OCI-LY1 (cell line): ENCODE measurements around the gene ATF2.

Experiments
- H2AFZ ChIP-seq: fragments of 200-600 bp; sonication (generic), shearing (Covaris generic); 2 replicates; pipeline ENCODE4 v1.6.0; 2014; ENCODE audit warnings: antibody characterized with exemption, mild to moderate bottlenecking, low read length
- H3F3A ChIP-seq: fragments of 200-600 bp; sonication (generic), shearing (Covaris generic); 2 replicates; pipeline ENCODE4 v1.6.0; 2014; ENCODE audit warnings: mild to moderate bottlenecking, antibody characterized with exemption, low read length, moderate library complexity; ENCODE audit not compliant: insufficient read depth
- H3K27ac ChIP-seq: fragments of 200-600 bp; sonication (generic); 2 replicates; pipeline ENCODE4 v1.5.1; 2014; ENCODE audit warnings: low read length, mixed run types, mild to moderate bottlenecking, low read depth; ENCODE audit not compliant: poor library complexity, severe bottlenecking
- H3K27me3 ChIP-seq: fragments of 200-600 bp; sonication (generic); 2 replicates; pipeline ENCODE4 v1.6.0; 2014; ENCODE audit warnings: antibody characterized with exemption, mild to moderate bottlenecking, low read length, moderate library complexity; ENCODE audit not compliant: insufficient read depth
- H3K36me3 ChIP-seq: fragments of 200-600 bp; sonication (generic); 2 replicates; pipeline ENCODE4 v1.6.1; 2014; ENCODE audit warnings: mild to moderate bottlenecking, antibody characterized with exemption, low read length, moderate library complexity, mixed read lengths; ENCODE audit not compliant: insufficient read depth
- H3K4me1 ChIP-seq: fragments of 200-600 bp; sonication (generic); 2 replicates; pipeline ENCODE4 v1.5.1; 2014; ENCODE audit warnings: mild to moderate bottlenecking, low read length, moderate library complexity; ENCODE audit not compliant: insufficient read depth, severe bottlenecking
- H3K4me2 ChIP-seq: fragments of 200-600 bp; sonication (generic), shearing (Covaris generic); 2 replicates; pipeline ENCODE4 v1.6.1; 2014; ENCODE audit warnings: low read length
- H3K4me3 ChIP-seq: fragments of 200-600 bp; sonication (generic); 2 replicates; pipeline ENCODE4 v1.5.1; 2014; ENCODE audit warnings: low read length, low read depth, mild to moderate bottlenecking, mixed read lengths; ENCODE audit not compliant: poor library complexity, severe bottlenecking
- H3K79me2 ChIP-seq: fragments of 200-600 bp; shearing (Covaris generic); 2 replicates; pipeline ENCODE4 v1.6.1; 2016; ENCODE audit warnings: mixed run types, low read length, mixed read lengths; ENCODE audit not compliant: insufficient read depth
- H3K9ac ChIP-seq: fragments of 200-600 bp; sonication (generic), shearing (Covaris generic); 2 replicates; pipeline ENCODE4 v1.6.1; 2014; ENCODE audit warnings: mild to moderate bottlenecking, low read length, mixed read lengths
- H3K9me2 ChIP-seq: fragments of 200-600 bp; sonication (generic), shearing (Covaris generic); 2 replicates; pipeline ENCODE4 v1.6.1; 2014; ENCODE audit warnings: low read depth, mild to moderate bottlenecking, low read length, mixed read lengths
- H3K9me3 ChIP-seq: fragments of 200-600 bp; shearing (Covaris generic); 2 replicates; pipeline ENCODE4 v1.6.1; 2014; ENCODE audit warnings: low read length, mixed read lengths
- H4K20me1 ChIP-seq: fragments of 200-600 bp; sonication (generic), shearing (Covaris generic); 2 replicates; pipeline ENCODE4 v1.6.0; 2016; ENCODE audit warnings: mild to moderate bottlenecking, low read length; ENCODE audit not compliant: insufficient read depth
- EZH2 ChIP-seq: fragments of 200-600 bp; sonication (generic), shearing (Covaris generic); IDR thresholded peaks from 2 replicates; pipeline ENCODE4 v1.8.0; 2017; ENCODE audit warnings: borderline replicate concordance, mixed run types, mild to moderate bottlenecking, antibody characterized with exemption, low read length, moderate library complexity, mixed read lengths
- TF ChIP-seq, protein P1 (sequence below): fragments of 200-600 bp; sonication (generic), shearing (Covaris generic); IDR thresholded peaks from 2 replicates; pipeline ENCODE4 v1.5.1; 2017; ENCODE audit warnings: mild to moderate bottlenecking, antibody characterized with exemption, low read length, moderate library complexity, mixed read lengths

The ATF2 gene

DNA sequence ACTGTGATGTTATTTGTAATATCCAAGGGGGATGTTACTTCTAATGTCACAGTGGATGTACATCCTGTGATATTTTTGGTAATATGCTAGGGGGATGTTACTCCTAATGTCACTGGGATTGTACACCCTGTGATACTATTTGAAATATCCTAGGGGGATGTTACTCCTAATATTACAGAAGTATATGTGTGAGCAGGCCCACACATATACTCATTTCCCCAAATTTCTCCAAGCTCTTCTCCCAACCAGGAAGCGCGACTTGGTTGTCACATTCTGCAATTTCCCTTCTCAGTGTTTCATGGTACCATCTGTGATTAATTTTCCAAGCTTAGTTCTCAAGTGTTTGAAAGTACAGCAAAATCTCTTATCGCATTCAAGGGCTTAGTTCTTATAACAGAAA, 133.3 kb downstream of the ATF2 start:
- Histone ChIP-seq H3F3A (no peaks in the 10 kb centered on the region), H3K9ac (no peak overlapping the region), H3K4me2 (no peak overlapping the region), H3K27me3 (no peaks in the 10 kb centered on the region), H3K79me2 (no peaks in the 10 kb centered on the region), H3K9me3 (no peaks in the 10 kb centered on the region), H3K4me3 (no peak overlapping the region), H2AFZ (no peak overlapping the region), H3K4me1 (peaks cover 4% of the 10 kb centered on the region), H3K9me2 (no peaks in the 10 kb centered on the region), H3K27ac (no peak overlapping the region), H4K20me1 (no peaks in the 10 kb centered on the region), H3K36me3 (no peaks in the 10 kb centered on the region)
- TF ChIP-seq, protein P1, sequence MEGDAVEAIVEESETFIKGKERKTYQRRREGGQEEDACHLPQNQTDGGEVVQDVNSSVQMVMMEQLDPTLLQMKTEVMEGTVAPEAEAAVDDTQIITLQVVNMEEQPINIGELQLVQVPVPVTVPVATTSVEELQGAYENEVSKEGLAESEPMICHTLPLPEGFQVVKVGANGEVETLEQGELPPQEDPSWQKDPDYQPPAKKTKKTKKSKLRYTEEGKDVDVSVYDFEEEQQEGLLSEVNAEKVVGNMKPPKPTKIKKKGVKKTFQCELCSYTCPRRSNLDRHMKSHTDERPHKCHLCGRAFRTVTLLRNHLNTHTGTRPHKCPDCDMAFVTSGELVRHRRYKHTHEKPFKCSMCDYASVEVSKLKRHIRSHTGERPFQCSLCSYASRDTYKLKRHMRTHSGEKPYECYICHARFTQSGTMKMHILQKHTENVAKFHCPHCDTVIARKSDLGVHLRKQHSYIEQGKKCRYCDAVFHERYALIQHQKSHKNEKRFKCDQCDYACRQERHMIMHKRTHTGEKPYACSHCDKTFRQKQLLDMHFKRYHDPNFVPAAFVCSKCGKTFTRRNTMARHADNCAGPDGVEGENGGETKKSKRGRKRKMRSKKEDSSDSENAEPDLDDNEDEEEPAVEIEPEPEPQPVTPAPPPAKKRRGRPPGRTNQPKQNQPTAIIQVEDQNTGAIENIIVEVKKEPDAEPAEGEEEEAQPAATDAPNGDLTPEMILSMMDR = no peak
- TF ChIP-seq EZH2 = no peak

DNA sequence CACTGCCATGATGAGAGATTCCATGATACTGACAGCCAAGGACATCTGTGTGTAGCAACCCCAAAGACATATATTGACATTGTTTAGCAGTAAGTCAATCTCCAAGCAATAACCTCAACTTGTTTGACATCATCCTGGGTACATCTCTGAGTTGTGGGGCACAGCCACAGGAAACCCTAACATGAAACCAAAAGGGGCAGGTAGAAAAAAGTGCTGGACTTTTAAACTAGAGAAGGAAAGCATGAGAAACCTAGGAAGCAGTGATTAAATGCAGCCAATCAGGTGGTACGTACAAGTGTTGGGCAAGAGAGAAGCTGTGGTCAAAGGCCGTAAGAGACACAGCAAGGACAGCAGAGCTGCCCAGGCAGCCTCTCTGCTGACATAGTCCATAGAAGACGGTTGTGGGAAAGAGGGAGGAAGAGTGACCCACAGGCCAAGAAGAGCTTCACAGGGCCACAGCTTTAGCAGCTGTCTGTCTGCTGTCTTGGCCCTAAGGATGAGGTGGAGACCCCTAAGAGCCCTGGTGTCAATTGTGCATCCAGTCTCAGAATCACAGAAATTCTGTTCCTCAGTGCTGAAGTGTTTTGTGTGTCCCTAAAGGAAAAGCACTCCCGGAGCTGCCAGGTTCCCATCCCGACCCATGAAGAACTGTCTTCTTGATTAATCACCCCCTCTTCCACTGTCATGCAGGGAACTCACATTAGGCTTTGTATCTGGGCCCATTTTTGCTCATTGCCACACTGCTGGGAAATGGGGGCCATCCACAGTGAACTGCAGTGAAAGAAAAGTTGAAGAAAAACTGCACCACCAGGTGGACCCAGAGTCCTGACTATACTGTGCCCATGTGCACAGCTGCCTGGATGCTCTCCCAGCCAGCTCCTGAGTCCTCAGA, 137.4 kb downstream of the ATF2 start:
- Histone ChIP-seq H3K4me3 (no peak overlapping the region), H3F3A (no peaks in the 10 kb centered on the region), H4K20me1 (no peaks in the 10 kb centered on the region), H3K9me2 (no peaks in the 10 kb centered on the region), H3K27me3 (no peaks in the 10 kb centered on the region), H3K4me2 (no peak overlapping the region), H3K9me3 (no peaks in the 10 kb centered on the region), H3K9ac (no peak overlapping the region), H3K36me3 (no peaks in the 10 kb centered on the region), H3K79me2 (no peaks in the 10 kb centered on the region), H3K27ac (no peak overlapping the region), H3K4me1 (no peaks in the 10 kb centered on the region), H2AFZ (no peak overlapping the region)
- TF ChIP-seq, protein P1 = peak; percentile 44; the same call in 1 of the 2 replicates
- no peak for TF ChIP-seq EZH2

DNA sequence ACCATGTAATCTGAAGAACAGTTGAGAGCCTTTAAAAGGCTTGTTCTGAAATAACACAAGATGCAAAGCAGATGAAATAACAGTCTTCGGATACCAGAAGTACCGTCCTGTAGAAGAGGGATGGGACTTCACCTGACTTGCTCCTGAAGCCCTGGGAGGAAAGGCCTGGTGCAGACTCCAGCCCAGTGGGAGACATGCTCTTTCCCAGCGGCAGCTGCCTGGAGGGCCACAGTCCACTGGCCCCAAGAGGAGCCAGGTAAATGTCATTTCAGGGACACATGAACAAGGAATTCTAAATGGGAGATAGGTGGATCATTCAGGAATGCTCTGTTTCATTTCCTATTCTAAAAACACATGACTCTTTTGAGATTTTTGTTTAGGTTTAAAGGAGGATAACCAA, 140.2 kb downstream of the ATF2 start:
- no peaks in the 10 kb centered on the region for H3F3A ChIP-seq
- TF ChIP-seq, protein P1 = no peak
- no peak for TF ChIP-seq EZH2
- H3K27ac ChIP-seq = no peak overlapping the region
- no peaks in the 10 kb centered on the region for H3K36me3 ChIP-seq
- no peak overlapping the region for H2AFZ ChIP-seq
- no peak overlapping the region for H3K4me2 ChIP-seq
- no peaks in the 10 kb centered on the region for H4K20me1 ChIP-seq
- H3K4me1 ChIP-seq = no peaks in the 10 kb centered on the region
- H3K9ac ChIP-seq = no peak overlapping the region
- no peak overlapping the region for H3K4me3 ChIP-seq
- H3K9me2 ChIP-seq = no peaks in the 10 kb centered on the region
- no peaks in the 10 kb centered on the region for H3K79me2 ChIP-seq
- H3K9me3 ChIP-seq = no peaks in the 10 kb centered on the region
- no peaks in the 10 kb centered on the region for H3K27me3 ChIP-seq
